GM19467 (cell line): ENCODE results near the gene HCFC1R1.
"Not testable (repeated sequence)": the region's sequence is repeated elsewhere in the genome, so short reads cannot be mapped to it uniquely, and the experiment has no call there.

Experiments
- ATAC-seq: cut with Tn5 transposase; IDR thresholded peaks from one replicate; pipeline ENCODE4 v1.9.1; 2021; ENCODE audit warnings: mild to moderate bottlenecking, moderate library complexity; ENCODE audit not compliant: unreplicated experiment

HCFC1R1 gene, protein sequence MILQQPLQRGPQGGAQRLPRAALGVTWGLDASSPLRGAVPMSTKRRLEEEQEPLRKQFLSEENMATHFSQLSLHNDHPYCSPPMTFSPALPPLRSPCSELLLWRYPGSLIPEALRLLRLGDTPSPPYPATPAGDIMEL

DNA sequence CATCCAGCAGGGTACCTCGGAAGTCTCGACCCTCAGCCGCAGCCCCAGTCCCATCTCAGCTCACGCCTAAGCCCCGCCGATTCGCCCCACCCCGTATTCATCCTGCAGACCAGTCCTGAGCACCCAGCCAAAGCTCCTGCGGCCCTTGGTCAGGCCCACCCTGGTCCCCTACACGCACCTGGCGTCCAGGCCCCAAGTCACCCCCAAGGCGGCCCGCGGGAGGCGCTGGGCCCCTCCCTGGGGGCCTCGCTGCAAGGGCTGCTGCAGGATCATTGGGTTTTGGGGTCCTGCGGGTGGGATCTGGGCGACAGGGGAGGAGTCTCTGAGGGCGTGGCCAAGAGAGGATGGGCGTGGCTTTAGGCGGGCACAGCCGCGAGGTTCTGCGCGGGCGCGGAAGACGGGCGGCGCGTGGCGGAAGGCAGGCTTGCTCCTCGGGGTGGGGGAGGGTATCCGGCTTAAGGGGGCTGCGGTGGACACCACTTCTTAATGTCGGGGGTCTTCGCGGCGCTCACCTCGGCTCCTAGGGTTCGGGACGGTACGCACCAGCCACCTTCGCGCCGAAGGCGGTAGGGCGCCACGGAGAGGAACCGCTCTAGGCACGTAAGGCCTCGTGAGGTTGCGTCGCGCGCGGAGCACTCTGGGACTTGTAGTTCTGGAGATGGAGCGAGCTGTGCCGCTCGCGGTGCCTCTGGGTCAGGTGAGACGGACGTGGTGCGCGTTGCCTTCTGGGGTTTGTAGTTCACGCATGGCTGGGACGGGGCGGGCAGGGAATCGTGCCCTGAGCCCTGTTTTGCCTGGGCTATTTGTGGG lies at the start of gene HCFC1R1, which contains the start of gene THOC6:
Gene HCFC1R1 (minus strand): TSS at position 274 of the 810 bp plus-strand sequence. CDS start 1 bp downstream, at position 273.
Gene THOC6 (plus strand): TSS at position 367 of the 810 bp plus-strand sequence. CDS start 292 bp downstream, at position 659.
- peak; percentile 65 for ATAC-seq

DNA sequence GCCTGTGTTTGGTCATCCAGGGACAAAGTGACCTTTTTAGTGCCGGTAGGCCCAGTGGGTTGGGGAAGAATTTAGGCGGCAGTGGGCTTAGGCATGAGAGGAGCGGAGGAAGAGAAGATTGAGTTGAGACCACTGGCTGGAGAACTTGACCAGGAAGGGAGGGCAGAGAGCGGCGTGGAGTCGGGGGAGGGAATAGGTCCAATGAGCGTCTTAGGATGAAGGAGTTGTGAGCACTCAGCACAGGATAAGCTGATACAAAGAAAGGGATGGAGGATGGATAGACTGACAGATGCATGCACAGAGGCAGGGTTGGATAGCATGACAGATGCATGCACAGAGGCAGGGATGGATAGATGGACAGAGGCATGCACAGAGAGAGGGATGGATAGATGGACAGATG lies 49.7 kb upstream of the HCFC1R1 start:
- ATAC-seq: no peak

DNA sequence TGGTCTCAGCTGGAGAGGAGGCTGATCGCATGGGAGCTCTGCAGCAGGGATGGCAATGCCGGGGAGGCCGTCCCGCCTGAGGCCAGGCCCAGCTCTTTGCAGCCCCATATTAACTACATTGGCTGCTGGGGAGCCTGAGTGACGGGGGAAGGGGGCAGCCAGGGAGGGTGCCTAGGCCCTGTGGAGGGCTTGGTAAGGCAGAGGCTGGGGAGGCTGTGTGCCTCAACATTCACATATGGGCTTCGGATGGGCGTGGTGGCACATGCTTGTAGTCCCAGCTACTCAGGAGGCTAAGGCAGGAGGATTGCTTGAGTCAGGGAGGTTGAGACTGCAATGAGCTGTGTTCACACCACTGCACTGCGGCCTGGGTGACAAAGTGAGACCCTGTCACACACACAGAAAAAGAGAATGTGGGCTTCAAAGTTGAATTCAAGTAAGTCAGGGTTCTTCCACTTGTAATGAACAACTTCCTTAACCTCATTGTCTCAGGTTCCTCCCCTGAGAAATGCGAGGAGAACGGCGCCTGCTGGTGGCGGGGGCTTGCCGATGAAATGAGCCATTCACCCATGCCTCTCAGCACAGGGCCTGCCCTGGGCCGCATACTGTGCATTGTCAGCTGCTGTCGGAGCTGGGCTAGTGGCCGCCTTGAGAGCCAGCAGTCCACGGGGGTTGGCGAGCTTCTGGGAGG lies 49.0 kb upstream of the HCFC1R1 start:
- ATAC-seq: not testable (repeated sequence)

DNA sequence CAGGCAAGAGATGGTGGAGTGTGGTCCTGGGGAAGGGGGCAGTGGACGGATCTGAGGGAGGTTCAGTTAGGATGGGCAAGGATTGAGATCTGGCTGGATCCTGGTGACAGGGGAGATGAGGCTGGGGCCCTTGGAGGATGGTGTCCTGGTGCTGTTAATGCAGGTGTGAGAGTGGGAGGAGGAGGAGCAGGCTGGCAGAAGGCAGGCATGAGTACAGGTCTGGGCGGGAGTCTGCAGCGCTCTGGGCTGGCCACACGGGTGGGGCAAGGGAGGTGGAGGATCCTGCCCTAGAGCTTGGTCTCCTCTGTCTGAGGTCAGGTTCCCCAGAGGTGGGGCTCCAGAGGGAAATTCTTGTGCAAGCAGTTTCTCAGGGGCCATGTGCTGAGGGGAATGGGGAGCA lies 48.4 kb upstream of the HCFC1R1 start:
- not testable (repeated sequence) for ATAC-seq

DNA sequence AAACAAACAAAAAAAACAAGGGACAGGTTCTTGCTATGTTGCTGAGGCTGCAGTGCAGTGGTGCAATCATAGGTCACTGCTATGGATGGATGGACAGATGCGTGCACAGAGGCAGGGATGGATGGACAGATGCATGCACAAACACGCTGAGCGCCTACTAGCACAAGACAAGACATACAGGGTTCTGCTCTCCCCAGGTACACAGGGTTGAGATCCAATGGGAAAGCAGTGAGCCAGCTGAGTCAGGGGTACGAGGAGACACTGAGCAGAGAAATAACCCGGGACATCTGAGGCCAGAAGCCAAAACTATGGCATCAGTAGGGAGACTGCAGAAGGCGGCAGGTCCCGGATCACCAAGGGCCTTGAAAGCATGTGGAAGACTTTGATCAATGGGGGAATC lies 47.9 kb upstream of the HCFC1R1 start:
- ATAC-seq: no peak

DNA sequence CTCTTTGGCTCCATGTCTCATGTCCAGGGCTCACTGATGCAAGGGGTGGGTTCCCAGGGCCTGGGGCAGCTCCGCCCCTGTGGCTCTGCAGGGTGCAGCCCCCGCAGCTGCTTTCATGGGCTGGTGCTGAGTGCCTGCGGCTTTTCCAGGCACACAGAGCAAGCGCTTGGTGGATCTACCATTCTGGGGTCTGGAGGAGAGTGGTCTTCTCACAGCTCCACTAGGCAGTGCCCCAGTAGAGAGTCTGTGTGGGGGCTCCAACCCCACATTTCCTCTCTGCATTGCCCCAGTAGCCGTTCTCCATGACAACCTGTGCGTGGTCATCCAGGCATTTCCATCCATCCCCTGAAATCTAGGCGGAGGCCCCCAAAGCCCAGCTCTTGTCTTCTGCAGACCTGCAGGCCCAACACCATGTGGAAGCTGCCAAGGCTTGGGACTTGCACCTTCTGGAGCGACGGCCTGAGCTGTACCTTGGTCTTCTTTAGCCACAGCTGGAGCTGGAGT lies 46.9 kb upstream of the HCFC1R1 start:
- ATAC-seq: no peak

DNA sequence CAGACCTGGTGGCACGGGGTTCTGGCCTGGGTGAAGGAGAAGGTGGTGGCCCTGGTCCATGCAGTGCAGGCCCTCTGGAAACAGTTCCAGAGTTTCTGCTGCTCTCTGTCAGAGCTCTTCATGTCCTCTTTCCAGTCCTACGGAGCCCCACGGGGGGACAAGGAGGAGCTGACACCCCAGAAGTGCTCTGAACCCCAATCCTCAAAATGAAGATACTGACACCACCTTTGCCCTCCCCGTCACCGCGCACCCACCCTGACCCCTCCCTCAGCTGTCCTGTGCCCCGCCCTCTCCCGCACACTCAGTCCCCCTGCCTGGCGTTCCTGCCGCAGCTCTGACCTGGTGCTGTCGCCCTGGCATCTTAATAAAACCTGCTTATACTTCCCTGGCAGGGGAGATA lies 45.4 kb upstream of the HCFC1R1 start:
- not testable (repeated sequence) for ATAC-seq

DNA sequence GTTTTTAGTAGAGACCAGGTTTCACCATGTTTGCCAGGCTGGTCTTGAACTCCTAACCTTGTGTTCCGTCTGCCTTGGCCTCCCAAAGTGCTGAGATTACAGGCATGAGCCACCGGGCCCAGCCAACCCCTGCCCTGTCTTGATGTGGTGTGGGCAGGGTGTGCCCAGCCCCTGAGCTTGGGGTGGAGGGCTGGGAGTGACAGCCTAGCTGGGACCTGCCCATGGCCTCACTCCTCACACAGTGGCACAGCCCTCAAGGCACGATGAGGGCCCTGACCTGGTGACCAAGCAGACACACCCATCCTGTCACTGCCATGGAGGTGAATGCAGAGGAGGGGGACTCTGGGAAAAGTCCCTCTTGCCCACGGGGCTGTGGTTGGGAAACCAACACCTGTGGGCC lies 44.7 kb upstream of the HCFC1R1 start:
- no peak for ATAC-seq

DNA sequence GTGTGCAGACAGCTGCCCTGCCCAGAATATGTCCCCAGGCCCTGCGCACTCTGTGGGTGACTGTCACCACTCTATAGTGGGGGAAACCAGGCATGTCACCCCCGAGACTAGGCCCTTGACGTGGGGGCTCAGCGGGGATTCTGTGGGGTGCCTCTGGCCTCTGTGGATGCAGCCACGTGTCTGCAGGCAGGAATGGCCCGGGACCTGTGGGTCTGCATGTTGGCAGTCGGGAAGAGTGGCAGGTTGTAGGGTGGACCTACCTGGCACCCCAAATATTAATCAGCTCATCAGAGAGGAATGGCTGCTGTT lies 42.7 kb upstream of the HCFC1R1 start:
- ATAC-seq: no peak

DNA sequence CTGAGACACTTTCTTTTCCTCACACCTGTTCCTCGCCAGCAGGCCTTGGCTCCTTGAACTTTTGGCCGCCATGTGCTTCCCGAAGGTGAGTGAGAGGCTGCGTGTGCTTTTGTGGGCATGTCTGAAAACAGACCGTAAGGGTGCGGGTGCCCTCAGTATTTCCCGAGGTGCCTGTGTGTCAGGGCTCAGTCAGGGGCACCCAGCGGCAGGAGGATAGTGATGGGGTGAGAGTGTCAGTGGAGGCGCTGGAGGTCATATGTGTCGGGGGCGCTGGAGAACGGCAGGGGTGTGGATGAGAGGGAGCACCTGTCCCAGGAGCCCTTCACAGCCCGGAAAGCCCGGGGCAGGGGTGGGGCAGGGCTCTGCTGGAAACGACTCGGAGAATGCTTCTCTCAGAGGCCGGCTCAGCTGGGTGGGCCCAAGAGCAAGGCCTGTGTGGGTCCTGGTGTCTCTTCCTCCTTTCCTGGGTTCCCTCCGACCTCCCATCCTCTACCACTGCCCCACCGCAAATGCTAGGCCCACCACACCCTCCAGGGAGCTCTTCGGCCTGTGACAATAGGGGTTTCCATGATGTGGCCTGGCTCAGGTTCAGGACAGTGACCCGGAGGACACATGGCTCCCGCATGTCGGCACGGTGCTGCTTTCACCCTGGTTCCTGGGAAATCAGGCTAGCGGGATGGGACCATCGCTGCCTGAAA lies 42.1 kb upstream of the HCFC1R1 start:
- ATAC-seq: no peak

DNA sequence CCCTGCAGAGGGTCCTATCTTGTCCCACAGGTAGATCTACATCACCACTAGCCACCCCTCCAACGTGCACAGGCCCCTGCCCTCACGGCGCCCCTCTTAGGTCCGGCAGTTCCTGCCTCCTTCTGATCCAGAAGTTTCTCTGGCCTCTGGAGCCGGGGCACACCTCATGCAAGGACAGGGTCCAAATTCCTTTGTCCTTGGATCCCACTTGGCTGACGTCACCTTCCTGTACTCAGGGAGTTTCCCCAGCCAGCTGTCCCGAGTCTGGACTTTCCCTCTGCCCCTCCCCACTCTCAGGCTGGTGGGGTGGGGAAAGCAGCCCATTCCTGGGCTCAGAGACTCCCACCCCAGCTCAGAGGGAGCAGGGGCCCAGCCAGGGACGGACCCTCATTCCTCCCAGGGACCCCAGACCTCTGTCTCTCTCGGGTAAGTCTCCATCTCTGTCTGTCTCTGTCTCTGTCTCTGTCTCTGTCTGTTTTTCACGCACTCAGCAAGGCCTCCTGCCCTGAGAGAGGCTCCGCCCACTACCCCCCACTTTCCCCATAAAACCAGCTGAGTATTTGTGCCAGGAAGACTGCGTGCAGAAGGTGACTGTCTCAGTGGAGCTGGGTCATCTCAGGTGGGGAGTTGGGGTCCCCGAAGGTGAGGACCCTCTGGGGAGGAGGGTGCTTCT lies 41.5 kb upstream of the HCFC1R1 start, which contains the start of gene IL32:
Gene IL32 (plus strand): TSS at position 572 of the 673 bp plus-strand sequence. CDS start 172 bp downstream, outside the sequence.
- ATAC-seq: no peak

DNA sequence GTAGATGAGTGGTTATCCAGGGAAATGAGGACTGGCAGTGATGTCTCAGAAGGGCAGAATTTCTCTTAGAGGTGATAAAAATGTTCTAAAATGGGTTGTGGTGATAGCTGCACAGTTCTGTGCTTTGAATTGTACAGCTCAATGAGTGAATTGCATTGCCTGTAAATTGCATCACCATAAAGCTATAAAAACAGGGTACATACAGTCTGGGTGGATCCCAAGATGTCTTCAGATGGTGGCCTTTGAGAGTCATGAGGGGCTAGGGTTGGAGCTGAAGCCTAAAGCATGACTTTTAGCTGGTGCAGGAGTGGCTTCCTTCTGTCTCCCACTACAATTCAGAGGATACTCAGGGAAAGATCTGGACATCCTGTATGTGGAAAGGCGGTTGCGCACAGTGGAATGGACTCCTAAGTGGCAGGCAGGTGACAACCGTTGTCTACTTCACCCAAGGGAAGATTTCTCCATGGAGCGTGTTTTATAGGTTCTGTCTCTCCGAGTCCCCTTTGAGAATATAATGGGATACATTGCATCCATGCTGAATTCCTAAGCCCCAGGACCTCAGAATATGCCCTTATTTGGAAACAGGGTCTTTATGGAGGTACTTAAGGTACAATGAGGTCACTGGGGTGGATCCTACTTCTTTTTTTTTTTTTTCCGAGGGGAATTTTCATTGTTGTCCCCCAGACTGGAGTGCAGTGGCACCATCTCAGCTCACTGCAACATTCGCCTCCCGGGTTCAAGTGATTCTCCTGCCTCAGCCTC lies 40.1 kb upstream of the HCFC1R1 start:
- no peak for ATAC-seq

DNA sequence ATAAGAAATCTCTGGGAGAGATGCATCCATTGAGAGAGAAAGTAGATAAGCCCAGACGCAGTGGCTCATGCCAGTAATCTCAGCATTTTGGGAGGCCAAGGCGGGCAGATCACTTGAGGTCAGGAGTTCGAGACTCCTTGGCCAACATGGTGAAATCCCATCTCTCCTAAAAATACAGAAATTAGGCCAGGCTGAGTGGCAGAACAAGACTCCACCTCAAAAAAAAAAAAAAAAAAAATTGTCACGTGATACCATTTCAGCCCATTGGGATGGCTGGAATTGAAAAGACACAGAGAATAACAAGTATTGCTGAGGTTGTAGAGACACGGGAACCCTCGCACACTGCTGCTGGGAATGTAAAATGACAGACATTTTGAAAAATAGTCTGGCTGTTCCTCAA lies 38.8 kb upstream of the HCFC1R1 start:
- no peak for ATAC-seq

DNA sequence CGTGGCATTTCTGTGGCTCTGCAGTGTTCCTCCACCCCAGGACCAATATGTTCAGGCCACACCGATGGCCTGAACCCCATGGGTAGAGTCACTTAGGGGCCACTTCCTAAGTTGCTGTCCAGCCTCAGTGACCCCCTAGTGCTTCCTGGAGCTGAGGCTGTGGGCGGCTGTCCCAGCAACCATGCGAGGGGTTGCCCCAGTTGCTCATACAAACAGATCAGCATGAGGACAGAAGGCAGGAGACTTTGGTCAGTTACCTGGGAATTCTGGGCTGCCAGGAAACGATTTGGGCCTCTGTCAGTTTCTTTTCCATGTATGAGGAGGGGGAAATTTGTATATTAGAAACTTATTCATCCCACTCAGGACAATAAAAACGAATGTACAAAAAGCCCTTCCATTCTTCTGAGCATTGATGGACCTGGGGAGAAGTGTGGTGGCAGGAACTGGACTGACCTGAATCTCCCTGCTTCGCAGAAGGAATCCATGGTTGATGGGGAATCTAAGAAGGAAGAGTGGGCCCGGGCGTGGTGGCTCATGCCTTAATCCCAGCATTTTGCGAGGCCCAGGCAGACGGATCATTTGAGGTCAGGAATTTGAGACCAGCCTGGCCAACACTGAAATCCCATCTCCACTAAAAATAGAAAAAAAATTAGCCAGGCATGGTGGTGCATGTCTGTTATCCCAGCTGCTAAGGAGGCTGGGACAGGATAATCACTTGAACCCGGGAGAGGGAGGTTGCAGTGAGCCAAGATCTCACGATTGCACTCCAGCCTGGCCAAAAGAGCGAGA lies 36.8 kb upstream of the HCFC1R1 start:
- no peak for ATAC-seq

DNA sequence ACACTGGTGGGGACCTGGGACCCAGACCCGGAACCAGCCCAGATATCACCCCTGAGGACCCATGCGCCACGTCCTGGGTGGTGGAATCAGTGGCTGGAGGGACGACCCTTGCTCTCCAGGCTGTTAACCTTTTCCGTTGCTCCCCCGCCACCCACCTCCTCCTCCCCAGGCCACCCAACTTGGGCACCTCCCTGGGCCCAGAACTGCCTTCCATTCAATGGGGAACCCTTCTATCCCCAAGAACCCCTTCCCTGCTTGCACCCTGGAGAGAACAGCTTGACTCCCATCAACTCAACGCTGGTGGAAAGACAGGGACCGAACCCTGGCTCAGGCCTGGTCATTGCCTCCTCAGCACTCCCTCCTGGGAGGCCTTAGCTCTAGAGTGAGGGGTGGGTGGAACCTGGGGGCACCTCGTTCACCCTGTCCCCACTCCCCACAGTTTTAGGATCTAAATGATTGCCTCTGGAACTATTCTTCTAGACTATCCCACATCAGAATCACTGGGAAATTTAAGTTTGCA lies 36.0 kb upstream of the HCFC1R1 start:
- peak; percentile 3 for ATAC-seq

DNA sequence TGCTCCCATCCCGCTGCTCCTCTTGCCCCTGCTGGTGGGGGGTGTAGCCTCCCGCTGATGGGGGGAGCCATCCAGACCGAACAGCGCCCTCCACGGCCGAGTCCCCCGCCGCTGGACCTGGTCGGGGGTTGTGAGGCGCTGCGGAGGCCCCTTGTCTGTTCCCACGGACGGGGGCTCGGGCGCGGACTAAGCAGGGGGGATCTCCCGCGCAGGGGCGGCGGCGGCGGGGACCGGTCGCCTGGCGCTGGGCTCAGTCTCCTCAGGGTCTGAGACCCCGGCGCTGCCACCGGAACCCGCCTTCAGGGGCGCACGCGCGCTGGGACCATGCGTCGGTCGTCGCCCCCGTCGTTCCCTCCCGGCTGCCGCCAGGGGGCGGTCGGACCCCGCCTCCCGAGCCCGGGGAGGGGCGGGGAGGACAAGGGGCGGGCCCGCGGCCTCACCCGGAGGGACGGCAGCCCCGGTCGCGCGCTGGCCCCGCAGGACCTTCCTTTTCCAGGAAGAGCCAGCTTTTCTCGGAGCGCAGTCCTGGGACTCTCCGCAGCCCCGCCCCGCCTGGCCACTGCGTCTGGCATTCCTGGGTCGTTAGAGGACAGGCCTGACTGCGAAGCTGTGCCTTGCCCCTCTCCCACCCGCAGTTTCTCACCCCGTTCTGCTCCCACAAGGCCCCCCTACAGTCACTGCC lies 35.4 kb upstream of the HCFC1R1 start:
- peak; percentile 68 for ATAC-seq

DNA sequence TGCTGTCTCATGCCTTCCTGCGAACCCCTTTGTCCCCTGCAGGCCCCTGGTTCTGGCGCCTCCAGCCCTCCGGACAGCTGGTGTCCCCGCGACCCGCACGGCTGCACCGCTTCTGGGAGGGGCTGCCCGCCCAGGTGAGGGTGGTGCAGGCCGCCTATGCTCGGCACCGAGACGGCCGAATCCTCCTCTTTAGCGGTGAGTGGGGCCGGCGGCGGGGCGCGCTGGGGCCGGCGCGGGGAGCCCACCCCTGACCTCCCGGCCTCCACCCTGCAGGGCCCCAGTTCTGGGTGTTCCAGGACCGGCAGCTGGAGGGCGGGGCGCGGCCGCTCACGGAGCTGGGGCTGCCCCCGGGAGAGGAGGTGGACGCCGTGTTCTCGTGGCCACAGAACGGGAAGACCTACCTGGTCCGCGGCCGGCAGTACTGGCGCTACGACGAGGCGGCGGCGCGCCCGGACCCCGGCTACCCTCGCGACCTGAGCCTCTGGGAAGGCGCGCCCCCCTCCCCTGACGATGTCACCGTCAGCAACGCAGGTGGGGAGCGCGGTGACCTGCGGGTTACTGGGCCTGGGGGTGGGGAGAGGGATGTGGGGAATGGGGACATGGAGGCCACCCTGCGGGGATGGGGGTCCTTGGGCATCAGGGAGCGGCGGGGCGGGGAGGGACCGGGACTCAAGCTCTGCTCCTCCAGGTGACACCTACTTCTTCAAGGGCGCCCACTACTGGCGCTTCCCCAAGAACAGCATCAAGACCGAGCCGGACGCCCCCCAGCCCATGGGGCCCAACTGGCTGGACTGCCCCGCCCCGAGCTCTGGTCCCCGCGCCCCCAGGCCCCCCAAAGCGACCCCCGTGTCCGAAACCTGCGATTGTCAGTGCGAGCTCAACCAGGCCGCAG lies 34.6 kb upstream of the HCFC1R1 start:
- no peak for ATAC-seq
